ENCODE data around the gene CLBA1. TPM values are rescaled to one million over a fixed set of nuclear protein-coding genes. Genes with fewer than 3 reads are reported as not detected.

Gene CLBA1
- total and polyA plus RNA-seq, 9 of the 15 experiments (the other 6 are each of a cell fraction or from before 2014, with no cell fraction given) = 0.04 to 3.9 (median 2.6) TPM

- TF ChIP-seq AFF4 (CRISPR knock-in tag; IDR thresholded peaks at IDR 0.05) (no peak), CHD7 (IDR thresholded peaks at IDR 0.05; ENCODE audit: low read depth, low read length) (no peak), ATF6 (CRISPR knock-in tag; IDR thresholded peaks at IDR 0.05) (no peak)
Observed at GRCh38 chr14:105020815-105021655, 35.4 kb downstream of the CLBA1 start, which contains the start of gene CDCA4 (continued).

Data from K562 (cell line).